KOPT-K1 (cell line): ENCODE measurements around the gene ORC1.

ENCODE experiments used
- H3K27ac ChIP-seq: fragments of 200-600 bp; sonication (generic); 2 replicates; pipeline ENCODE4 v1.5.1; 2016; ENCODE audit warnings: antibody characterized with exemption, mild to moderate bottlenecking, low read depth, low read length; ENCODE audit not compliant: poor library complexity, severe bottlenecking
- H3K36me3 ChIP-seq: fragments of 200-600 bp; sonication (generic); 2 replicates; pipeline ENCODE4 v1.5.1; 2017; ENCODE audit warnings: antibody characterized with exemption, mild to moderate bottlenecking, low read length, moderate library complexity; ENCODE audit not compliant: insufficient read depth
- H3K9me3 ChIP-seq: fragments of 200-600 bp; sonication (generic); 2 replicates; pipeline ENCODE4 v1.5.1; 2017; ENCODE audit warnings: antibody characterized with exemption, low read length, mild to moderate bottlenecking; ENCODE audit not compliant: insufficient read depth, poor library complexity, severe bottlenecking

Gene ORC1

GRCh38 chr1:52404116-52404974, at the start of gene ORC1, which contains the start of gene PRPF38A:
TSS of gene ORC1 (minus strand) at chr1:52404423. CDS start at chr1:52402223, 2,200 bp downstream.
TSS of gene PRPF38A (plus strand) at chr1:52404602. CDS start at chr1:52404750, 148 bp downstream.
- Histone ChIP-seq H3K9me3 (no peaks in the 10 kb centered on the region), H3K36me3 (peaks cover 65% of the 10 kb centered on the region), H3K27ac (peak within 1 kb of the TSS; percentile 86)

GRCh38 chr1:52444463-52444862, 40.2 kb upstream of the ORC1 start:
- H3K9me3 ChIP-seq, result no peaks in the 10 kb centered on the region
- H3K27ac ChIP-seq, result no peak overlapping the region
- H3K36me3 ChIP-seq, result peaks cover 79% of the 10 kb centered on the region

GRCh38 chr1:52439976-52440375, 35.8 kb upstream of the ORC1 start:
- H3K36me3 ChIP-seq, result peaks cover 77% of the 10 kb centered on the region
- H3K9me3 ChIP-seq, result no peaks in the 10 kb centered on the region

GRCh38 chr1:52436817-52437216, 32.6 kb upstream of the ORC1 start:
- Histone ChIP-seq H3K9me3 (no peaks in the 10 kb centered on the region), H3K36me3 (peaks cover 83% of the 10 kb centered on the region), H3K27ac (no peak overlapping the region)

More at GRCh38 chr1:52439976-52440375, 35.8 kb upstream of the ORC1 start:
- no peak overlapping the region for H3K27ac ChIP-seq

GRCh38 chr1:52435650-52436049, 31.4 kb upstream of the ORC1 start:
- no peak overlapping the region for H3K27ac ChIP-seq
- no peaks in the 10 kb centered on the region for H3K9me3 ChIP-seq
- H3K36me3 ChIP-seq, result peaks cover 82% of the 10 kb centered on the region

GRCh38 chr1:52435211-52435610, 31.0 kb upstream of the ORC1 start:
- peaks cover 83% of the 10 kb centered on the region for H3K36me3 ChIP-seq
- no peak overlapping the region for H3K27ac ChIP-seq
- no peaks in the 10 kb centered on the region for H3K9me3 ChIP-seq

- H3K27ac ChIP-seq, result no peak overlapping the region
- no peaks in the 10 kb centered on the region for H3K9me3 ChIP-seq
- peaks cover 79% of the 10 kb centered on the region for H3K36me3 ChIP-seq
Observed at GRCh38 chr1:52432807-52433206, 28.6 kb upstream of the ORC1 start.

- peaks cover 46% of the 10 kb centered on the region for H3K36me3 ChIP-seq
- H3K9me3 ChIP-seq, result no peaks in the 10 kb centered on the region
- no peak overlapping the region for H3K27ac ChIP-seq
Observed at GRCh38 chr1:52427152-52427551, 22.9 kb upstream of the ORC1 start.

- Histone ChIP-seq H3K36me3 (peaks cover 47% of the 10 kb centered on the region), H3K9me3 (no peaks in the 10 kb centered on the region), H3K27ac (peak overlapping the region; percentile 81)
Observed at GRCh38 chr1:52426371-52426770, 22.1 kb upstream of the ORC1 start.

GRCh38 chr1:52424813-52425212, 20.6 kb upstream of the ORC1 start:
- no peaks in the 10 kb centered on the region for H3K9me3 ChIP-seq
- H3K27ac ChIP-seq, result peak overlapping the region; percentile 81
- H3K36me3 ChIP-seq, result peaks cover 48% of the 10 kb centered on the region

GRCh38 chr1:52424231-52424636, 20.0 kb upstream of the ORC1 start:
- H3K27ac ChIP-seq, result peak overlapping the region; percentile 81
- no peaks in the 10 kb centered on the region for H3K9me3 ChIP-seq
- H3K36me3 ChIP-seq, result peaks cover 46% of the 10 kb centered on the region

- Histone ChIP-seq H3K27ac (peak overlapping the region; percentile 81), H3K36me3 (peaks cover 50% of the 10 kb centered on the region), H3K9me3 (no peaks in the 10 kb centered on the region)
Observed at GRCh38 chr1:52423771-52424170, 19.5 kb upstream of the ORC1 start.

GRCh38 chr1:52423055-52423454, 18.8 kb upstream of the ORC1 start:
- Histone ChIP-seq H3K9me3 (no peaks in the 10 kb centered on the region), H3K27ac (peak overlapping the region; percentile 81), H3K36me3 (peaks cover 57% of the 10 kb centered on the region)

- Histone ChIP-seq H3K36me3 (peaks cover 75% of the 10 kb centered on the region), H3K9me3 (no peaks in the 10 kb centered on the region), H3K27ac (no peak overlapping the region)
Observed at GRCh38 chr1:52420713-52421112, 16.5 kb upstream of the ORC1 start.

GRCh38 chr1:52416811-52417210, 12.6 kb upstream of the ORC1 start:
- Histone ChIP-seq H3K27ac (no peak overlapping the region), H3K36me3 (peaks cover 94% of the 10 kb centered on the region)

GRCh38 chr1:52414942-52415341, 10.7 kb upstream of the ORC1 start:
- Histone ChIP-seq H3K27ac (no peak overlapping the region), H3K36me3 (peaks cover 91% of the 10 kb centered on the region), H3K9me3 (no peaks in the 10 kb centered on the region)

More at GRCh38 chr1:52416811-52417210, 12.6 kb upstream of the ORC1 start:
- H3K9me3 ChIP-seq, result no peaks in the 10 kb centered on the region
